GM18502 (cell line): ENCODE results near the gene TRPV3.
"Not testable (repeated sequence)": the region's sequence is repeated elsewhere in the genome, so short reads cannot be mapped to it uniquely, and the experiment has no call there.

Source experiments
- ATAC-seq: cut with Tn5 transposase; IDR thresholded peaks from one replicate; pipeline ENCODE4 v1.9.1; 2021; ENCODE audit warnings: mild to moderate bottlenecking; ENCODE audit not compliant: unreplicated experiment, poor library complexity

The TRPV3 gene

DNA sequence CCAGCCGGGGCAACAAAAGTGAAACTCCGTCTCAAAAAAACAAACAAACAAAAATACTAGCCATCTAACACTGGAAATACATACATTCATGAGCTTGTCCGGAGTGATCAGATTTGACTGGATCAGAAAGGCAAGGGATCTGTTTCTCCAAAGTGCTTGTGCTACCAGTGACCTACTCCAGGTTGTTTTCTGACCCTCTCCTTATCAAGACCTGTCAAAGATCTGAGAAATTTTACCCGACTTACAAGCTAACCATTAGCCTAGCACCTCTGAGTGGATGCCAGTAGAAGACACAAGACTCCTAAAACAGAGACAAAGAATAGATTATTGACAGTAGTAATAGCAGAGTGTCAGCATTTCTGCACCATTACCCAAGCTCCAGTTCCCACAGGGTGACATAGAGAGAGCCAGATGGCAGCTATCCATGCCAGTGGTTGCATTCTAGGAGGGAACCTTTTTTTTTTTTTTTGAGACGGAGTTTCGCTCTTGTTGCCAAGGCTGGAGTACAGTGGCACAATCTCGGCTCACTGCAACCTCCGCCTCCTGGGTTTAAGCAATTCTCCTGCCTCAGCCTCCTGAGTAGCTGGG, 72.0 kb downstream of the TRPV3 start:
- no peak for ATAC-seq

- ATAC-seq = no peak
Observed at GRCh38 chr17:3482852-3483251, 74.8 kb downstream of the TRPV3 start.

- no peak for ATAC-seq
Observed at GRCh38 chr17:3479988-3480387, 77.6 kb downstream of the TRPV3 start.

DNA sequence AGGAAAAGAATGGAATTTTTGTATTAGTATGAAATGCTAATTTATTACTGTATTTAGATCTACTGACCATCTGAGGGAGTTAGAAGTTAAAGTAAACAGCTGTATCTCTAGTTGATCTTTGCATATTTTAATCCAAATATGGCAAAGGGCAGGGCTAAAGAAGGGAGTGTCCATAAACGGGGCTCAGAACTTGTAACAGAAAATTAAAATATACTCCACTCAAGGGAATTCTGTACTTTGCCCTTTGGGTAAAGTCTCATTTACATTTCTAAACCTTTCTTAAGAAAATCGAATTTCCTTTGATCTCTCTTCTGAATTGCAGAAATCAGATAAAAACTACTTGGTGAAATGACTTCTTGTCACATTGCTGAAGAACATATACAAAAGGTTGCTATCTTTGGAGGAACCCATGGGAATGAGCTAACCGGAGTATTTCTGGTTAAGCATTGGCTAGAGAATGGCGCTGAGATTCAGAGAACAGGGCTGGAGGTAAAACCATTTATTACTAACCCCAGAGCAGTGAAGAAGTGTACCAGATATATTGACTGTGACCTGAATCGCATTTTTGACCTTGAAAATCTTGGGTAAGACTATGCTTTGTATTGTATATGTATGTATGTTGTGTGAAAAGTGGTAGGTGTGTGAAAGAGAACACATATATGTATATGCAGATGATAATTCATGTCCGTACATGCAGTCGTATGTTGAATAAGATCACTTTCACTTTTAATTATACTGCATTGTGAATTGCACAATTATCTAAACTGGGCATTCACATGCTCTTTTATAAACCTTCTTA, 81.6 kb downstream of the TRPV3 start, which contains the start of gene ASPA:
Gene ASPA, plus strand, starts transcription at position 186 of the 799 bp plus-strand sequence. Its CDS starts 163 bp downstream, at position 349.
- ATAC-seq = no peak

- ATAC-seq = no peak
Observed at GRCh38 chr17:3475251-3475685, 82.3 kb downstream of the TRPV3 start.

DNA sequence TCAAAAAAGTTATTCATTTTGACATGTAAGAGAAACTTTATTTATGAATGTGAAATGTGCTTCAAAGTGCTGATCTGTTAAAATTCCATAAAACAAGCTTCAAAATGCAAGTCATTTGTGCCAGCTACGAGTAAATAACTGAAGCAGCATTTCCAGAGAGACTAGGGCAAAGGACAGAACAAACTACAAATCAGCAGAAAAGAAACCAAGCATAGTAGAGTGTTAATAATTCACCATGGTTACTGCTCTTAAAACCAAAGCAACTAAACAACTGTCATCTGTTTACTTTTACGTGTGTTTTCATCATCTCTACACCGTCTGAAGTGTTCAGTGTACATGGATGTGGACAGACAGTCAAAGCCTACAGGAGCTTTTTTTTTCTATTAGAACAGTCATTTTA, 83.4 kb downstream of the TRPV3 start:
- ATAC-seq = no peak

DNA sequence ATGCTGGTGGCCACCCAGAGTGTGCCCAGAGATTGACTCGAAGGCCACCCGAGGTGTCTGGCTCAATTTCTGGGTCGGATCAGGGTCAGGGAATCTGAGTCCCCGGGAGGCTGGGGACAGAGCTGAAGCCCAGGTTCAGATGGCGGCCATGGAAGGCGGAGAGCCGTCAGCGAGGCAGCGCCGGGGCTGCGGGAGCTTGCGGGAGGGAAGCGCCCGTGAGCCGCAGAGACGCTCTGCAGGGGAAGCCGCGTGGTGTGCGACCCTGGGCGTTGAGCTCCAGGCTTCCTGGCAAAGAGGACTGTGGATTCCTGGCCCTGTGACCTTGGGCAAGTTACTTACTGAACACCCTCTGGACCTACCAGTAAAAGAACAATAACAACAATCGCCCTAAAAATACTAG, 85.5 kb downstream of the TRPV3 start:
- no peak for ATAC-seq

GRCh38 chr17:3471599-3471998, 86.0 kb downstream of the TRPV3 start, which contains the start of gene SPATA22:
Gene SPATA22 (minus strand): TSS chr17:3471819. CDS start chr17:3469325, 2,494 bp downstream.
- no peak for ATAC-seq

DNA sequence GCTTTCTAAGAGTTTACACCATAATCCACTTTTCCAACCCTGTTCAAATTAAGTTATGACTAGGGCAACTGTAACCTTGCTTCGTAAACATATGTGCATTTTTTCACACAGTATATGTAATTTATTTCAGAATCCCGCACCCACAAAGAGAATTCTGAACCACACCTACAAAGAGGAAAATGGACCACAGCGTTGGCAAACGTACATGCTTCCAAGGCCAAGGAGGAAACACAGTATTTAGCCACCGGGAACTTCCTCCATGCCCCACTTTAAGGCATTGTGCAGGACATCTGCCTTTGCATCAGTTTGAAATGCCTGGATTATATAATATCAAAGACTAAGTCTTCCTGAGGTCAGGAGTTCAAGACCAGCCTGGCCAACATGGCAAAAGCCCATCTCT, 88.1 kb downstream of the TRPV3 start:
- ATAC-seq = no peak

DNA sequence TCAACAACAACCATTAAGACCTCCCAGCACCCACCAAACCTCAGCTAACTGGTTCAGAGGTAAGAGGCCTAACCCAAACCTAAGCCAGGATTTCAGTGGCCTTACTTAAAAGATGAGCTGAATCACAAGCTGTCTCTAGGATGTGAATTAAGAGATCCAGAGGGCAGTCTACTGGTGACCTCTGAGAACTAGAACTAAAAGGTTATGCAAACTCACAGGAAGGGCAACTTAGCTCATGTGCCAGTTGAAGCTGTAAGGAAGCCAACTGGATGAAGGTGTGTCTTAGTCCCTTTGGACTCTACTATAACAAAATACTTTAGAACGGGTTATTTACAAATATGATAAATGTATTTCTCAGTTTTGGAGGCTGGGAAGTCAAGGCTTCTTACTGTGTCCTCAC, 91.3 kb downstream of the TRPV3 start:
- ATAC-seq = not testable (repeated sequence)
